DMS 273 (cell line): ENCODE results near the gene EPS8L3.
A peak's percentile ranks its signal among the peaks of the same experiment; 100 is the strongest.
"Not testable (repeated sequence)": the region's sequence is repeated elsewhere in the genome, so short reads cannot be mapped to it uniquely, and the experiment has no call there.

Source experiments
- DNase-seq: peaks from one replicate; lab custom pipeline; 2025; ENCODE audit not compliant: unreplicated experiment; lab: John Stamatoyannopoulos, UW

Gene EPS8L3

GRCh38 chr1:109780982-109781381, 17.3 kb upstream of the EPS8L3 start:
- no peak for DNase-seq

GRCh38 chr1:109777980-109778625, 14.4 kb upstream of the EPS8L3 start:
- DNase-seq = no peak

GRCh38 chr1:109777436-109777835, 13.7 kb upstream of the EPS8L3 start:
- DNase-seq = no peak

GRCh38 chr1:109776911-109777310, 13.2 kb upstream of the EPS8L3 start:
- peak; percentile 90 for DNase-seq

- DNase-seq = no peak
Measured at GRCh38 chr1:109776206-109776835, 12.6 kb upstream of the EPS8L3 start.

- DNase-seq = no peak
Measured at GRCh38 chr1:109775398-109775797, 11.7 kb upstream of the EPS8L3 start.

GRCh38 chr1:109773900-109774485, 10.3 kb upstream of the EPS8L3 start:
- DNase-seq = no peak

GRCh38 chr1:109773203-109773899, 9.6 kb upstream of the EPS8L3 start:
- peak; percentile 93 for DNase-seq

- no peak for DNase-seq
Measured at GRCh38 chr1:109772658-109773202, 9.0 kb upstream of the EPS8L3 start.

- peak; percentile 12 for DNase-seq
Measured at GRCh38 chr1:109771712-109772657, 8.3 kb upstream of the EPS8L3 start.

GRCh38 chr1:109770331-109771095, 6.8 kb upstream of the EPS8L3 start:
- no peak for DNase-seq

GRCh38 chr1:109769330-109770078, 5.8 kb upstream of the EPS8L3 start:
- no peak for DNase-seq

- no peak for DNase-seq
Measured at GRCh38 chr1:109768820-109769219, 5.1 kb upstream of the EPS8L3 start.

- DNase-seq = no peak
Measured at GRCh38 chr1:109768335-109768650, 4.6 kb upstream of the EPS8L3 start.

GRCh38 chr1:109767637-109768334, 4.1 kb upstream of the EPS8L3 start:
- no peak for DNase-seq

- not testable (repeated sequence) for DNase-seq
Measured at GRCh38 chr1:109766991-109767636, 3.4 kb upstream of the EPS8L3 start.

- DNase-seq = no peak
Measured at GRCh38 chr1:109765896-109766615, 2.3 kb upstream of the EPS8L3 start.

- no peak for DNase-seq
Measured at GRCh38 chr1:109765483-109765815, 1.7 kb upstream of the EPS8L3 start.
